Suprapubic skin (tissue), 4 donors: ENCODE results near the gene FEV. TPM values are rescaled to one million over a fixed set of nuclear protein-coding genes. Genes with fewer than 3 reads are reported as not detected.

Experiments used
- DNase-seq, 2 donors: peaks; one replicate each; pipeline ENCODE4 v3.0.0-alpha.2; 2019; ENCODE audit warnings: low spot score in 2 of 2
- H3K27ac ChIP-seq: fragments of 200-600 bp; sonication (generic); one replicate; pipeline ENCODE4 v1.5.1; 2019
- H3K27me3 ChIP-seq: fragments of 200-600 bp; sonication (generic); one replicate; pipeline ENCODE4 v1.5.1; 2019
- H3K36me3 ChIP-seq: fragments of 200-600 bp; sonication (generic); one replicate; pipeline ENCODE4 v1.5.1; 2019
- H3K4me1 ChIP-seq: fragments of 200-600 bp; sonication (generic); one replicate; pipeline ENCODE4 v1.5.1; 2019
- H3K4me3 ChIP-seq: fragments of 200-600 bp; sonication (generic); one replicate; pipeline ENCODE4 v1.5.1; 2019; ENCODE audit warnings: mild to moderate bottlenecking
- H3K9me3 ChIP-seq: fragments of 200-600 bp; sonication (generic); one replicate; pipeline ENCODE4 v1.5.1; 2019
- EP300 ChIP-seq: sonication (generic); formaldehyde crosslinking; IDR thresholded peaks from one replicate; pipeline ENCODE4 v1.6.1; 2017; ENCODE audit warnings: antibody characterized with exemption
- POLR2A ChIP-seq, 2 donors: fragments of 450-650 bp; IDR thresholded peaks; one replicate each; pipeline ENCODE4 v1.6.1; 2017; ENCODE audit warnings: antibody characterized with exemption in 2 of 2, mild to moderate bottlenecking in 2 of 2, moderate library complexity in 2 of 2
- POLR2AphosphoS5 ChIP-seq, 3 donors: sonication (generic); formaldehyde crosslinking; IDR thresholded peaks; one replicate each; pipeline ENCODE4 v1.6.1; 2017; ENCODE audit warnings: antibody characterized with exemption in 3 of 3
- WGBS: methylation state at CpG from one replicate; pipeline ENCODE4 v1.1.5; 2018; 5-methylcytosine and 5-hydroxymethylcytosine counted together
- total RNA-seq, 4 donors: library from RNA; depleted of rRNA; stranded (reverse); fragments of >200 nt; gene quantifications; one replicate each; pipeline ENCODE4 v1.1.0, GENCODE V29; 2016
- TF ChIP-seq, protein P1 (sequence below), 2 donors: fragments of 200-600 bp in 1 of 2; fragments of 450-650 bp in 1 of 2; sonication (generic) in 1 of 2; IDR thresholded peaks; one replicate each; pipeline ENCODE4 v1.5.1; 2016 to 2019; ENCODE audit warnings: antibody characterized with exemption in 2 of 2, mild to moderate bottlenecking in 1 of 2, moderate library complexity in 1 of 2

FEV gene
- total RNA-seq, 4 donors from 2014 or later: not detected

DNA sequence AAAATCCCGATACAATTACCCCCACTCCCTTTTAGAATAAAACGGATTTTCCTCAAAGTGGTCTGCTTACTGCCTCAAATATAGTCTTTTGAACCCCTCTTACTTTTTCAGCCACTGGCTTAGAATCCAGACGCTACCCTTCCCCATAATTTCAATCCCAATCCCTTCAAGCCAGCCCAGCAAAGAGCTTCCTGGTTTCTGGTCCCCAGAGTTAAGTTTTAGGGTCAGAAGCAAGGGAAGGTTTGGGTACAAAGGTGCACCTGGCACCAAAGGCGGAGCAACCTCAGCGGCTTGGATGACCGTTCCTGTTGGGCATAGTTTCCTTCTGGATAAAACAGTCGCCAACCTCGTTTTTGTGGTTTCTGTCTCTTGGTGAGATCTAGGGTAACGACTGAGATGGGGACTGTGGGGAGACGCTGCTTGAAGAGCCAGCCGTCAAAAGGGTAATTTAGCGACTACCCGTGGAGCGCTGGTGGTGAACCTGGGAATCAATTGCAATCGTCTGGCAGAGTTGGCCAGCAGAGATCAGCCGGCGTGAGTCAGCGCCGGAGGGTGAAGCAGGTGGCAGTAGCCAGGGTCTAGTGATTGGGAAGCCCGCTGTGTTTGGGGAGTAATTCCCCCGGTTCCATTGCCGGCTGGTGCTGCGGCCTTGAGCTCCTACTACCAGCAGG, 1.6 kb downstream of the FEV start:
- Histone ChIP-seq H3K36me3 (no peaks in the 10 kb centered on the region), H3K4me1 (peaks cover 50% of the 10 kb centered on the region), H3K4me3 (no peak overlapping the region), H3K9me3 (no peaks in the 10 kb centered on the region), H3K27ac (no peak overlapping the region), H3K27me3 (peaks cover 100% of the 10 kb centered on the region)
- WGBS: 16% methylated on average over 11 of the region's 23 CpGs
- DNase-seq: peak in 1 of 2 donors; percentile 44
- TF ChIP-seq POLR2AphosphoS5 (IDR thresholded peaks at IDR 0.05) (no peak), POLR2A (IDR thresholded peaks at IDR 0.05) (no peak)

GRCh38 chr2:218982586-218983262, 2.3 kb downstream of the FEV start:
- peak in 1 of 2 donors; percentile 48 for DNase-seq
- Histone ChIP-seq H3K9me3 (no peaks in the 10 kb centered on the region), H3K4me1 (peaks cover 50% of the 10 kb centered on the region), H3K27ac (no peak overlapping the region), H3K27me3 (peaks cover 100% of the 10 kb centered on the region), H3K36me3 (no peaks in the 10 kb centered on the region), H3K4me3 (no peak overlapping the region)
- WGBS: 12% methylated on average over 16 of the region's 28 CpGs
- TF ChIP-seq POLR2AphosphoS5 (IDR thresholded peaks at IDR 0.05): no peak
- TF ChIP-seq, protein P1, sequence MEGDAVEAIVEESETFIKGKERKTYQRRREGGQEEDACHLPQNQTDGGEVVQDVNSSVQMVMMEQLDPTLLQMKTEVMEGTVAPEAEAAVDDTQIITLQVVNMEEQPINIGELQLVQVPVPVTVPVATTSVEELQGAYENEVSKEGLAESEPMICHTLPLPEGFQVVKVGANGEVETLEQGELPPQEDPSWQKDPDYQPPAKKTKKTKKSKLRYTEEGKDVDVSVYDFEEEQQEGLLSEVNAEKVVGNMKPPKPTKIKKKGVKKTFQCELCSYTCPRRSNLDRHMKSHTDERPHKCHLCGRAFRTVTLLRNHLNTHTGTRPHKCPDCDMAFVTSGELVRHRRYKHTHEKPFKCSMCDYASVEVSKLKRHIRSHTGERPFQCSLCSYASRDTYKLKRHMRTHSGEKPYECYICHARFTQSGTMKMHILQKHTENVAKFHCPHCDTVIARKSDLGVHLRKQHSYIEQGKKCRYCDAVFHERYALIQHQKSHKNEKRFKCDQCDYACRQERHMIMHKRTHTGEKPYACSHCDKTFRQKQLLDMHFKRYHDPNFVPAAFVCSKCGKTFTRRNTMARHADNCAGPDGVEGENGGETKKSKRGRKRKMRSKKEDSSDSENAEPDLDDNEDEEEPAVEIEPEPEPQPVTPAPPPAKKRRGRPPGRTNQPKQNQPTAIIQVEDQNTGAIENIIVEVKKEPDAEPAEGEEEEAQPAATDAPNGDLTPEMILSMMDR (IDR thresholded peaks at IDR 0.05): no peak
- no peak for TF ChIP-seq EP300
- no peak for TF ChIP-seq POLR2A (IDR thresholded peaks at IDR 0.05)

- DNase-seq: peak; percentile 63 to 79
- Histone ChIP-seq H3K9me3 (no peaks in the 10 kb centered on the region), H3K27ac (no peak overlapping the region), H3K4me3 (peak overlapping the region; percentile 38), H3K27me3 (peaks cover 100% of the 10 kb centered on the region), H3K4me1 (peaks cover 50% of the 10 kb centered on the region), H3K36me3 (no peaks in the 10 kb centered on the region)
- TF ChIP-seq EP300 (no peak), POLR2A (IDR thresholded peaks at IDR 0.05) (no peak), POLR2AphosphoS5 (IDR thresholded peaks at IDR 0.05) (no peak)
- TF ChIP-seq, protein P1 (IDR thresholded peaks at IDR 0.05): no peak
- 2% methylated on average over 19 of the region's 69 CpGs for WGBS
Measured at GRCh38 chr2:218981881-218982585, 3.0 kb downstream of the FEV start.

- no peaks in the 10 kb centered on the region for H3K36me3 ChIP-seq
- no peaks in the 10 kb centered on the region for H3K9me3 ChIP-seq
- peaks cover 50% of the 10 kb centered on the region for H3K4me1 ChIP-seq
- 4% methylated on average over 37 of the region's 46 CpGs for WGBS
- peak overlapping the region; percentile 38 for H3K4me3 ChIP-seq
- peak in 1 of 2 donors; percentile 41 for DNase-seq
- H3K27ac ChIP-seq: no peak overlapping the region
- peaks cover 100% of the 10 kb centered on the region for H3K27me3 ChIP-seq
- no peak for TF ChIP-seq EP300
- no peak for TF ChIP-seq POLR2A (IDR thresholded peaks at IDR 0.05)
Measured at GRCh38 chr2:218981390-218981880, 3.5 kb downstream of the FEV start.

- TF ChIP-seq POLR2A (IDR thresholded peaks at IDR 0.05) (no peak), EP300 (no peak), POLR2AphosphoS5 (IDR thresholded peaks at IDR 0.05) (no peak)
- TF ChIP-seq, protein P1 (IDR thresholded peaks at IDR 0.05): no peak
- Histone ChIP-seq H3K36me3 (no peaks in the 10 kb centered on the region), H3K27me3 (peaks cover 100% of the 10 kb centered on the region), H3K4me1 (peaks cover 50% of the 10 kb centered on the region), H3K27ac (no peak overlapping the region), H3K9me3 (no peaks in the 10 kb centered on the region), H3K4me3 (peak overlapping the region; percentile 38)
- peak in 1 of 2 donors; percentile 52 for DNase-seq
- 4% methylated on average over 26 of the region's 26 CpGs for WGBS
Measured at GRCh38 chr2:218980735-218981389, 4.1 kb downstream of the FEV start.
